HepG2 (cell line): ENCODE results near the gene MAMSTR. TPM values are rescaled to one million over a fixed set of nuclear protein-coding genes. Genes with fewer than 3 reads are reported as not detected.
A peak's percentile ranks its signal among the peaks of the same experiment; 100 is the strongest.

Experiments used
- ASH2L ChIP-seq: fragments of 300-600, 200-600 bp; sonication (generic); IDR thresholded peaks from 2 replicates; pipeline ENCODE4 v1.7.0; 2017; ENCODE audit warnings: low read depth, mild to moderate bottlenecking, moderate library complexity, mixed read lengths, low read length; ENCODE audit not compliant: insufficient read length
- ATF2 ChIP-seq: sonication (generic); formaldehyde crosslinking; IDR thresholded peaks from 2 replicates; pipeline ENCODE4 v1.4.0; 2020; ENCODE audit warnings: missing genetic modification reagents
- JUN ChIP-seq: sonication (generic); formaldehyde crosslinking; IDR thresholded peaks from 2 replicates; pipeline ENCODE4 v1.4.0; 2020; ENCODE audit warnings: mild to moderate bottlenecking, missing genetic modification reagents
- MYC ChIP-seq: sonication (generic); formaldehyde crosslinking; IDR thresholded peaks from 2 replicates; pipeline ENCODE4 v1.9.0; 2021; ENCODE audit warnings: missing genetic modification reagents, borderline replicate concordance
- SKIL ChIP-seq: sonication (generic); formaldehyde crosslinking; IDR thresholded peaks from 2 replicates; pipeline ENCODE4 v1.8.0; 2022; ENCODE audit warnings: missing genetic modification reagents, mild to moderate bottlenecking, moderate library complexity, borderline replicate concordance
- SP5 ChIP-seq: IDR thresholded peaks from 2 replicates; pipeline ENCODE4 v1.6.1; 2016; ENCODE audit warnings: low read depth, borderline replicate concordance
- TP53 ChIP-seq: sonication (generic); formaldehyde crosslinking; conservative IDR thresholded peaks from 2 replicates; pipeline ENCODE4 v1.4.0; 2020; ENCODE audit warnings: missing genetic modification reagents
- ZNF354B ChIP-seq: sonication (generic); formaldehyde crosslinking; IDR thresholded peaks from 2 replicates; pipeline ENCODE4 v1.8.0; 2022; ENCODE audit warnings: mild to moderate bottlenecking, missing genetic modification reagents
- ZNF407 ChIP-seq: sonication (generic); formaldehyde crosslinking; IDR thresholded peaks from one replicate; pipeline ENCODE4 v1.5.1; 2020; ENCODE audit warnings: mild to moderate bottlenecking, missing genetic modification reagents; ENCODE audit errors: not compliant biosample characterization
- ZNF770 ChIP-seq: sonication (generic); formaldehyde crosslinking; IDR thresholded peaks from 2 replicates; pipeline ENCODE4 v1.5.0; 2020; ENCODE audit warnings: mild to moderate bottlenecking, missing genetic modification reagents
- ZNF850 ChIP-seq: sonication (generic); formaldehyde crosslinking; conservative IDR thresholded peaks from 2 replicates; pipeline ENCODE4 v1.9.0; 2021; ENCODE audit warnings: mild to moderate bottlenecking, missing genetic modification reagents
- ZNF878 ChIP-seq: sonication (generic); formaldehyde crosslinking; IDR thresholded peaks from 2 replicates; pipeline ENCODE4 v1.8.1; 2023; ENCODE audit warnings: mild to moderate bottlenecking, missing genetic modification reagents, moderate library complexity
- ZSCAN22 ChIP-seq: sonication (generic); formaldehyde crosslinking; IDR thresholded peaks from 2 replicates; pipeline ENCODE4 v1.4.0; 2020; ENCODE audit warnings: mild to moderate bottlenecking, missing genetic modification reagents
- polyA plus RNA-seq, 8 experiments: library from polyadenylated mRNA; depleted of rRNA in 3 of 8; stranded (reverse) in 7 of 8; unstranded in 1 of 8; fragments of >200 nt; fragmentation: Illumina TruSeq in 4 of 8; extraction: Trizol in 4 of 8; gene quantifications; 2 replicates each; pipeline versions ENCODE4 v1.2.1 to v1.2.3, GENCODE V29; 2011 to 2016; ENCODE audit warnings: low read depth in 4 of 8, missing spikeins in 1 of 8, mixed read lengths in 1 of 8; ENCODE audit not compliant: insufficient read depth in 1 of 8
- total RNA-seq, 5 experiments: library from RNA; depleted of rRNA; stranded (reverse); fragments of >200 nt; fragmentation: Illumina TruSeq; extraction: Trizol; gene quantifications; 2 replicates each; pipeline ENCODE4 v1.2.3, GENCODE V29; 2016; ENCODE audit warnings: low read depth in 1 of 5

The MAMSTR gene
- total and polyA plus RNA-seq, 2 of the 13 experiments (the other 11 are each of a cell fraction or from before 2014, with no cell fraction given): 2.2 to 2.4 TPM

GRCh38 chr19:48718711-48719231 lies 754 bp downstream of the MAMSTR start (continued):
- peak; percentile 75; the same call in 1 of the 2 replicates for TF ChIP-seq MYC (CRISPR knock-in tag)
- no peak for TF ChIP-seq ZNF354B
- TF ChIP-seq ZNF878 (CRISPR knock-in tag): no peak
- peak; percentile 78; the same call in 1 of the 2 replicates for TF ChIP-seq JUN (CRISPR knock-in tag)
- peak; percentile 92 for TF ChIP-seq SKIL (CRISPR knock-in tag)
- TF ChIP-seq TP53 (CRISPR knock-in tag): no peak
- TF ChIP-seq ATF2 (CRISPR knock-in tag): peak; percentile 67; the same call in 1 of the 2 replicates
- TF ChIP-seq SP5: peak; percentile 49; the same call in 1 of the 2 replicates
- TF ChIP-seq ASH2L: no peak
- TF ChIP-seq ZNF770 (CRISPR knock-in tag): peak; percentile 91
- no peak for TF ChIP-seq ZNF850 (CRISPR knock-in tag)
- no peak for TF ChIP-seq ZSCAN22 (CRISPR knock-in tag)
- no peak for TF ChIP-seq ZNF407 (CRISPR knock-in tag)
